Measurements from ENCODE around the gene SLC5A5. TPM values are rescaled to one million over a fixed set of nuclear protein-coding genes. Genes with fewer than 3 reads are reported as not detected.

The SLC5A5 gene
- polyA plus RNA-seq, 1 of the 3 experiments (the other 2 are of a cell fraction): 0.02 TPM

- TF ChIP-seq NRF1 (IDR thresholded peaks at IDR 0.05; ENCODE audit: low read depth, low read length) (no peak), EP300 (IDR thresholded peaks at IDR 0.05; ENCODE audit: borderline replicate concordance in 1 of 2, low read depth in 1 of 2, low read length in 1 of 2) (no peak), TCF12 (IDR thresholded peaks at IDR 0.05) (no peak), USF2 (IDR thresholded peaks at IDR 0.05; ENCODE audit: borderline replicate concordance, low read depth, low read length) (no peak), SIN3A (IDR thresholded peaks at IDR 0.05; ENCODE audit: borderline replicate concordance, low read depth, low read length) (no peak), MEF2A (IDR thresholded peaks at IDR 0.05; ENCODE audit: borderline replicate concordance, low read depth) (no peak), IRF3 (IDR thresholded peaks at IDR 0.05; ENCODE audit: low read depth, low read length) (no peak), EZH2phosphoT487 (IDR thresholded peaks at IDR 0.05; ENCODE audit: borderline replicate concordance, low read depth) (no peak), MAX (IDR thresholded peaks at IDR 0.05; ENCODE audit: low read depth) (no peak), RCOR1 (IDR thresholded peaks at IDR 0.05; ENCODE audit: low read length) (no peak), PBX3 (IDR thresholded peaks at IDR 0.05) (no peak), ELF1 (IDR thresholded peaks at IDR 0.05) (no peak), GABPA (IDR thresholded peaks at IDR 0.05; ENCODE audit: low read depth) (no peak), FOSL2 (IDR thresholded peaks at IDR 0.05; ENCODE audit: borderline replicate concordance, low read depth) (no peak), REST (IDR thresholded peaks at IDR 0.05; ENCODE audit: low read depth, low read length) (no peak), POLR2AphosphoS5 (IDR thresholded peaks at IDR 0.05; ENCODE audit: low read depth, low read length) (no peak), RFX5 (IDR thresholded peaks at IDR 0.05; ENCODE audit: low read length) (no peak), NFIC (IDR thresholded peaks at IDR 0.05; ENCODE audit: borderline replicate concordance) (no peak), GATA2 (CRISPR knock-in tag; IDR thresholded peaks at IDR 0.05) (no peak), JUND (IDR thresholded peaks at IDR 0.05) (no peak)
- H3K27me3 ChIP-seq (ENCODE audit: insufficient read depth): no peaks in the 10 kb centered on the region
- H4K20me1 ChIP-seq (ENCODE audit: insufficient read depth): no peaks in the 10 kb centered on the region
- no peak overlapping the region for H2AFZ ChIP-seq (ENCODE audit: low read depth)
- H3F3A ChIP-seq (replicated peaks; ENCODE audit: insufficient read depth): no peaks in the 10 kb centered on the region
- H3K4me3 ChIP-seq (ENCODE audit: low read depth in 2 of 2, low read length in 1 of 2): no peak overlapping the region
- H3K4me1 ChIP-seq (ENCODE audit: control insufficient read depth in 1 of 2, insufficient read depth in 2 of 2, low read depth in 1 of 2, low read length in 1 of 2): no peaks in the 10 kb centered on the region
- 0 out of 2 replicates have a peak, but pooled peaks cover 6% of the 10 kb centered on the region for H3K9me3 ChIP-seq
- H3K79me2 ChIP-seq (ENCODE audit: insufficient read depth): no peaks in the 10 kb centered on the region
- H3K4me2 ChIP-seq: no peak overlapping the region
- no peaks in the 10 kb centered on the region for H3K36me3 ChIP-seq (replicated peaks in 1 of 2; ENCODE audit: control insufficient read depth in 1 of 2, insufficient read depth in 2 of 2, low read length in 1 of 2)
- 36% methylated on average over 5 of the region's 7 CpGs for WGBS (ENCODE audit: low lambda C conversion rate)
- ChIA-PET POLR2A (no interaction called here), CTCF (interaction anchor here (3.2 kb wide), 1 partner anchor 23 kb away, joined by 13 read pairs; the partner anchor contains the start of gene CCDC124)
- no peak for DNase-seq
- no peak overlapping the region for H3K27ac ChIP-seq (ENCODE audit: low read depth in 2 of 2, low read length in 1 of 2)
- no peaks in the 10 kb centered on the region for H3K9me2 ChIP-seq
- no peak overlapping the region for H3K9ac ChIP-seq
Measured at GRCh38 chr19:17909003-17909732, 37.4 kb downstream of the SLC5A5 start.
